H9 (cell line): ENCODE results near the gene GP2. TPM values are rescaled to one million over a fixed set of nuclear protein-coding genes. Genes with fewer than 3 reads are reported as not detected.

Experiments
- DNase-seq: peaks from one replicate; pipeline ENCODE4 v3.0.0-alpha.2; 2017
- H2AFZ ChIP-seq: one replicate; pipeline ENCODE4 v1.6.1; 2013; ENCODE audit warnings: mild to moderate bottlenecking, low read length, control low read depth, moderate library complexity
- H2AK5ac ChIP-seq: 2 replicates; pipeline ENCODE4 v1.6.1; 2013; ENCODE audit warnings: low read length, control low read depth, mixed read lengths; ENCODE audit not compliant: insufficient read length
- H2BK120ac ChIP-seq: one replicate; pipeline ENCODE4 v1.6.1; 2013; ENCODE audit warnings: low read depth, mild to moderate bottlenecking, low read length, control low read depth, inconsistent platforms; ENCODE audit not compliant: poor library complexity, severe bottlenecking
- H2BK12ac ChIP-seq: 2 replicates; pipeline ENCODE4 v1.6.1; 2013; ENCODE audit warnings: low read length, control low read depth, mixed read lengths, low read depth; ENCODE audit not compliant: insufficient read length
- H2BK15ac ChIP-seq: 2 replicates; pipeline ENCODE4 v1.6.1; 2013; ENCODE audit warnings: low read depth, low read length, control low read depth
- H2BK20ac ChIP-seq: one replicate; pipeline ENCODE4 v1.6.1; 2013; ENCODE audit warnings: low read depth, mild to moderate bottlenecking, low read length, control low read depth, inconsistent platforms; ENCODE audit not compliant: poor library complexity, severe bottlenecking
- H2BK5ac ChIP-seq: 2 replicates; pipeline ENCODE4 v1.6.1; 2013; ENCODE audit warnings: low read length, control low read depth, mixed read lengths; ENCODE audit not compliant: insufficient read length
- H3K14ac ChIP-seq: 2 replicates; pipeline ENCODE4 v1.6.1; 2013; ENCODE audit warnings: low read length, control low read depth; ENCODE audit not compliant: insufficient read depth
- H3K18ac ChIP-seq: 2 replicates; pipeline ENCODE4 v1.6.1; 2013; ENCODE audit warnings: low read depth, mild to moderate bottlenecking, mixed read lengths, low read length, control low read depth; ENCODE audit not compliant: insufficient read length
- H3K23ac ChIP-seq: 2 replicates; pipeline ENCODE4 v1.6.1; 2013; ENCODE audit warnings: low read length, control low read depth, mixed read lengths, low read depth; ENCODE audit not compliant: insufficient read length
- H3K23me2 ChIP-seq: 2 replicates; pipeline ENCODE4 v1.6.1; 2013; ENCODE audit warnings: low read depth, mild to moderate bottlenecking, mixed read lengths, low read length, control low read depth; ENCODE audit not compliant: insufficient read length, poor library complexity, severe bottlenecking
- H3K27ac ChIP-seq: 2 replicates; pipeline ENCODE4 v1.5.1; 2013; ENCODE audit warnings: low read length, control low read depth, mixed read lengths, low read depth; ENCODE audit not compliant: insufficient read length
- H3K27me3 ChIP-seq: 2 replicates; pipeline ENCODE4 v1.6.1; 2013; ENCODE audit warnings: low read length, control low read depth, inconsistent platforms; ENCODE audit not compliant: insufficient read depth
- H3K4ac ChIP-seq: 2 replicates; pipeline ENCODE4 v1.6.1; 2013; ENCODE audit warnings: low read depth, mild to moderate bottlenecking, control low read depth, inconsistent platforms, low read length, moderate library complexity
- H3K4me1 ChIP-seq: 2 replicates; pipeline ENCODE4 v1.6.1; 2013; ENCODE audit warnings: low read length, control low read depth, inconsistent platforms; ENCODE audit not compliant: insufficient read depth
- H3K4me2 ChIP-seq: 2 replicates; pipeline ENCODE4 v1.6.1; 2013; ENCODE audit warnings: low read length, control low read depth, mixed read lengths; ENCODE audit not compliant: insufficient read length, insufficient read depth
- H3K56ac ChIP-seq: 2 replicates; pipeline ENCODE4 v1.6.1; 2013; ENCODE audit warnings: low read depth, mild to moderate bottlenecking, mixed read lengths, low read length, control low read depth; ENCODE audit not compliant: insufficient read length
- H3K79me1 ChIP-seq: 2 replicates; pipeline ENCODE4 v1.6.1; 2013; ENCODE audit warnings: low read depth, mild to moderate bottlenecking, moderate library complexity, low read length, control low read depth, inconsistent platforms; ENCODE audit not compliant: insufficient read depth, poor library complexity, severe bottlenecking
- H3K79me2 ChIP-seq: 2 replicates; pipeline ENCODE4 v1.6.1; 2013; ENCODE audit warnings: low read length, control low read depth, inconsistent platforms; ENCODE audit not compliant: insufficient read depth
- H3K9ac ChIP-seq: 2 replicates; pipeline ENCODE4 v1.6.1; 2013; ENCODE audit warnings: low read length, control low read depth, mixed read lengths; ENCODE audit not compliant: insufficient read length; ENCODE audit errors: extremely low read depth
- H3K9me3 ChIP-seq: one replicate; pipeline ENCODE4 v1.6.1; 2013; ENCODE audit warnings: low read depth, low read length, inconsistent platforms; ENCODE audit not compliant: control insufficient read depth
- H3T11ph ChIP-seq: one replicate; pipeline ENCODE4 v1.6.1; 2013; ENCODE audit warnings: mild to moderate bottlenecking, low read length, control low read depth, inconsistent platforms
- H4K20me1 ChIP-seq: one replicate; pipeline ENCODE4 v1.6.1; 2013; ENCODE audit not compliant: control insufficient read depth, insufficient read length, insufficient read depth
- H4K5ac ChIP-seq: 2 replicates; pipeline ENCODE4 v1.6.1; 2013; ENCODE audit warnings: low read depth, mild to moderate bottlenecking, mixed read lengths, low read length, control low read depth; ENCODE audit not compliant: insufficient read length
- H4K8ac ChIP-seq: replicated peaks from 2 replicates; pipeline ENCODE4 v1.6.1; 2013; ENCODE audit warnings: low read length, control low read depth, mixed read lengths, low read depth; ENCODE audit not compliant: insufficient read length
- H4K91ac ChIP-seq: 2 replicates; pipeline ENCODE4 v1.6.1; 2013; ENCODE audit warnings: low read depth, mild to moderate bottlenecking, moderate library complexity, mixed read lengths, low read length, control low read depth; ENCODE audit not compliant: insufficient read length
- H3K27ac Mint-ChIP-seq, 3 experiments: 2 replicates in 2 of 3; 3 replicates in 1 of 3; pipeline ENCODE4 v1.8.0; 2020 to 2021; ENCODE audit warnings: mixed read lengths in 3 of 3, mild to moderate bottlenecking in 1 of 3, moderate library complexity in 1 of 3
- H3K27me3 Mint-ChIP-seq: 2 replicates; pipeline ENCODE4 v1.8.0; 2021; ENCODE audit warnings: low read depth, mild to moderate bottlenecking, moderate library complexity, mixed read lengths
- H3K36me3 Mint-ChIP-seq, 3 experiments: 2 replicates in 2 of 3; 3 replicates in 1 of 3; pipeline ENCODE4 v1.8.0; 2020 to 2021; ENCODE audit warnings: low read depth in 3 of 3, mixed read lengths in 3 of 3; ENCODE audit not compliant: insufficient read depth in 1 of 3
- H3K4me1 Mint-ChIP-seq, 2 experiments: 2 replicates each; pipeline ENCODE4 v1.8.0; 2020; ENCODE audit warnings: mixed read lengths in 2 of 2
- H3K4me3 Mint-ChIP-seq, 2 experiments: 2 replicates in 1 of 2; 3 replicates in 1 of 2; pipeline ENCODE4 v1.8.0; 2020 to 2021; ENCODE audit warnings: mild to moderate bottlenecking in 2 of 2, mixed read lengths in 2 of 2, moderate library complexity in 1 of 2
- H3K9me3 Mint-ChIP-seq, 2 experiments: 2 replicates in 1 of 2; 3 replicates in 1 of 2; pipeline ENCODE4 v1.8.0; 2020; ENCODE audit warnings: mild to moderate bottlenecking in 2 of 2, mixed read lengths in 2 of 2, moderate library complexity in 1 of 2
- CTCF ChIP-seq: fragments of 200-600 bp; sonication (generic); conservative IDR thresholded peaks from 3 replicates; pipeline ENCODE4 v1.8.0; 2021; ENCODE audit warnings: antibody characterized with exemption, mild to moderate bottlenecking
- WGBS: extraction: QIAGEN DNeasy Blood & Tissue Kit; methylation state at CpG from one replicate; pipeline ENCODE4 v1.1.7; 2013; ENCODE audit warnings: missing lambda C conversion rate, low lambda C conversion rate, mixed read lengths; ENCODE audit not compliant: insufficient read length; ENCODE audit errors: extremely low coverage; 5-methylcytosine and 5-hydroxymethylcytosine counted together
- total RNA-seq: library from RNA; stranded (reverse); gene quantifications from 2 replicates; pipeline ENCODE4 v1.2.1, GENCODE V29; 2021

Gene GP2
- total RNA-seq, 1 experiment from 2014 or later: not detected

- no peak for DNase-seq
- Histone ChIP-seq H3K14ac (no peak overlapping the region), H4K91ac (no peak overlapping the region)
Observed at GRCh38 chr16:20302389-20302788, 24.9 kb downstream of the GP2 start.

More at GRCh38 chr16:20302389-20302788, 24.9 kb downstream of the GP2 start:
- peaks cover 4% of the 10 kb centered on the region in 2 experiments; a peak in 2 of 4 replicates for H3K4me1 Mint-ChIP-seq
- H3K23me2 ChIP-seq: no peaks in the 10 kb centered on the region
- no peak overlapping the region for H2BK120ac ChIP-seq
- no peaks in the 10 kb centered on the region for H3K79me2 ChIP-seq
- no peak overlapping the region for H2BK20ac ChIP-seq
- H3K23ac ChIP-seq: no peak overlapping the region
- no peak overlapping the region for H3K4me3 Mint-ChIP-seq
- TF ChIP-seq CTCF: no peak
- H3K56ac ChIP-seq: no peak overlapping the region
- no peak overlapping the region for H4K8ac ChIP-seq
- no peaks in the 10 kb centered on the region for H3K36me3 Mint-ChIP-seq
- H3K4me2 ChIP-seq: no peak overlapping the region
- H3K9me3 Mint-ChIP-seq: no peaks in the 10 kb centered on the region
- H2BK15ac ChIP-seq: no peak overlapping the region
- H3K4ac ChIP-seq: no peak overlapping the region
- H2BK12ac ChIP-seq: no peak overlapping the region
- H4K5ac ChIP-seq: no peak overlapping the region
- no peaks in the 10 kb centered on the region for H3K4me1 ChIP-seq
- H3K27me3 Mint-ChIP-seq: peaks cover 3% of the 10 kb centered on the region
- H3K27ac Mint-ChIP-seq: no peak overlapping the region
- no peak overlapping the region for H3K18ac ChIP-seq
- no peaks in the 10 kb centered on the region for H3K27me3 ChIP-seq
- no peak overlapping the region for H3K27ac ChIP-seq
- no peak overlapping the region for H2AK5ac ChIP-seq
- H3K79me1 ChIP-seq: no peaks in the 10 kb centered on the region
- no peak overlapping the region for H3T11ph ChIP-seq
- no peaks in the 10 kb centered on the region for H3K9me3 ChIP-seq
- no peaks in the 10 kb centered on the region for H4K20me1 ChIP-seq
- no peak overlapping the region for H2BK5ac ChIP-seq
- no peak overlapping the region for H3K9ac ChIP-seq
- no CpG with 5 or more reads among the region's 5 CpGs for WGBS
- no peak overlapping the region for H2AFZ ChIP-seq
